T-cell (primary cell): Measurements from ENCODE around the gene WASHC4. TPM values are rescaled to one million over a fixed set of nuclear protein-coding genes. Genes with fewer than 3 reads are reported as not detected.
"Not testable (repeated sequence)": the region's sequence is repeated elsewhere in the genome, so short reads cannot be mapped to it uniquely, and the experiment has no call there.

Experiments
- ATAC-seq, 4 experiments: fragments of 200-7000 bp in 3 of 4; fragments of 150-1000 bp in 1 of 4; cut with Tn5 transposase; replicated peaks in 1 of 4; 1 replicate in 3 of 4; 2 replicates in 1 of 4; pipeline ENCODE4 v1.10.0; 2021; ENCODE audit warnings: moderate library complexity in 3 of 4, mild to moderate bottlenecking in 2 of 4, moderate number of reproducible peaks in 1 of 4
- CTCF ChIA-PET, 2 donors: fragments of 300-600 bp; sonication (Branson Sonifier 250); formaldehyde crosslinking; loops; one replicate each; lab custom pipeline; 2022; ENCODE audit warnings: antibody characterized with exemption in 2 of 2; lab: Charles Lee
- POLR2A ChIA-PET, 2 donors: fragments of 300-600 bp; sonication (Branson Sonifier 250); formaldehyde crosslinking; loops; one replicate each; lab custom pipeline; 2022; ENCODE audit warnings: antibody characterized with exemption in 2 of 2; lab: Charles Lee
- DNase-seq, 35 experiments: peaks; one replicate each; pipeline versions ENCODE4 v3.0.0 to v3.0.0-alpha.2; 2013 to 2023
- H3K27ac ChIP-seq: one replicate; pipeline ENCODE4 v1.5.1; 2013; ENCODE audit warnings: low read length
- H3K27me3 ChIP-seq, 2 experiments: replicated peaks in 1 of 2; 1 replicate in 1 of 2; 2 replicates in 1 of 2; pipeline versions ENCODE4 v1.6.1 to v1.7.0; 2013; ENCODE audit warnings: low read length in 1 of 2, mixed read lengths in 1 of 2; ENCODE audit not compliant: control insufficient read depth in 2 of 2, insufficient read depth in 2 of 2; ENCODE audit errors: extremely low read depth in 1 of 2
- H3K36me3 ChIP-seq, 2 donors: 1 replicate in 1 of 2; 2 replicates in 1 of 2; pipeline versions ENCODE4 v1.6.1 to v1.7.0; 2013; ENCODE audit warnings: low read length in 1 of 2; ENCODE audit not compliant: control insufficient read depth in 2 of 2, insufficient read depth in 1 of 2; ENCODE audit errors: extremely low read depth in 1 of 2
- H3K4me1 ChIP-seq, 2 experiments: 1 replicate in 1 of 2; 2 replicates in 1 of 2; pipeline versions ENCODE4 v1.6.1 to v1.7.0; 2013; ENCODE audit warnings: low read length in 2 of 2, mixed read lengths in 1 of 2; ENCODE audit not compliant: insufficient read depth in 2 of 2, control insufficient read depth in 1 of 2; ENCODE audit errors: extremely low read depth in 1 of 2
- H3K4me3 ChIP-seq, 2 donors: 1 replicate in 1 of 2; 2 replicates in 1 of 2; pipeline versions ENCODE4 v1.5.1 to v1.7.0; 2013; ENCODE audit warnings: mild to moderate bottlenecking in 2 of 2, low read length in 1 of 2, moderate library complexity in 1 of 2; ENCODE audit not compliant: control insufficient read depth in 1 of 2; ENCODE audit errors: extremely low read depth in 1 of 2
- H3K9me3 ChIP-seq: 2 replicates; pipeline ENCODE4 v1.7.0; 2013
- H3K27ac Mint-ChIP-seq, 2 donors: one replicate each; pipeline ENCODE4 v1.8.0; 2020 to 2021; ENCODE audit warnings: mild to moderate bottlenecking in 2 of 2, mixed read lengths in 2 of 2
- H3K27me3 Mint-ChIP-seq, 2 donors: one replicate each; pipeline ENCODE4 v1.8.0; 2021 to 2022; ENCODE audit warnings: mixed read lengths in 2 of 2
- H3K36me3 Mint-ChIP-seq: one replicate; pipeline ENCODE4 v1.8.0; 2021; ENCODE audit warnings: mixed read lengths
- H3K4me1 Mint-ChIP-seq, 3 donors: one replicate each; pipeline ENCODE4 v1.8.0; 2020 to 2022; ENCODE audit warnings: mixed read lengths in 3 of 3, mild to moderate bottlenecking in 1 of 3
- H3K4me3 Mint-ChIP-seq, 3 donors: one replicate each; pipeline ENCODE4 v1.8.0; 2020 to 2022; ENCODE audit warnings: mild to moderate bottlenecking in 3 of 3, mixed read lengths in 3 of 3, moderate library complexity in 3 of 3
- H3K9me3 Mint-ChIP-seq, 3 donors: one replicate each; pipeline ENCODE4 v1.8.0; 2020 to 2022; ENCODE audit warnings: mixed read lengths in 3 of 3
- WGBS: methylation state at CpG from one replicate; pipeline ENCODE4 v1.1.5; 2013; ENCODE audit warnings: missing lambda C conversion rate; ENCODE audit not compliant: insufficient coverage; 5-methylcytosine and 5-hydroxymethylcytosine counted together
- total RNA-seq, 35 experiments: library from RNA in 6 of 35; stranded (reverse) in 6 of 35; fragments of 120-200 nt in 1 of 35; gene quantifications; one replicate each; pipeline versions ENCODE4 v1.2.1 to v1.2.4 and lab custom pipeline; 2013 to 2026

Gene WASHC4
- total RNA-seq, 5 donors from 2014 or later (not counting 1 experiment from before 2014, with no cell fraction given), result 41.4 to 62.2 (median 49.0) TPM

DNA sequence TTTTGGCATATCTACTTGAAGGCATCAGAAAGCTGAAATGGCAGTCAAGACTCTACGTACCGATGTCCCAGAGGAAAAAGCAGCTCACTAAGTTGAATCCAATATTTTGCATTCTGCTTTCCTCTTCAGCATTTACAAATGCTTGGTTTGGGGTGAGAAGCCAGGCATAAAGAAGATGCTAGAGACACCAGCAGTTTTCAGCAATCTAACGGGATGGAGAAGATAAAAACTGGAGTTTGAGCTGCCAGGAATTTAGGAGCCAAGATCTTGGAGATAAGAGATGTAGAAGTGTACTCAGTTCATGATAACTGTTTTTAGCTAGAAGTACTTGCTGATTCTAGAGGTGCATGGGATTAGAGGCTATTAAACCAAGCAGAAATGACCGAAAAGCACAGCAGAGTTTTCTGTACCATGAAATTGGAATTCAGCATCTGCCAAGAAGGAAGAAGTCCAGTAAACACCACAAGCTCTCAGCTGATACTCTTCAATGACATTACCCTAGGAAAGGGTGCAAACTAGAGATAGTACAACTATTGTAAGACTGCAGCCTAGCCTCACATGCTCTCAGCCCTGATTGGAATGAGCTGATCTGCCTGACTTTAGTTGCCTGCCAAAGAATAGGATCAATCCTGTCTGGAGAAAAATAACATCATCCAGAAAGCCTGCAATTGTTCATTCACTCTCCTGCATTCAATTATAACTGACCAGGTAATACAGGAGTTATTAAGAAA is 15.9 kb upstream of the WASHC4 start:
- WGBS, result 85% methylated on average over 1 of the region's 4 CpGs
- peaks cover 1% of the 10 kb centered on the region for H3K36me3 Mint-ChIP-seq
- peaks cover 6 to 21% (median 17%) of the 10 kb centered on the region in 3 donors for H3K9me3 Mint-ChIP-seq
- no peak for ATAC-seq
- Histone ChIP-seq H3K27me3 (peaks cover 0 to 1% of the 10 kb centered on the region in 2 experiments), H3K4me1 (no peaks in the 10 kb centered on the region), H3K4me3 (no peak overlapping the region), H3K27ac (no peak overlapping the region), H3K9me3 (no peaks in the 10 kb centered on the region), H3K36me3 (no peaks in the 10 kb centered on the region)
- no peak overlapping the region for H3K27ac Mint-ChIP-seq
- ChIA-PET CTCF (interaction anchor here (0.6 to 0.7 kb wide), 3 partner anchors 8 to 1959 kb away, joined by 3 to 4 read pairs (median 3); no protein-coding TSS in a partner anchor), POLR2A (no interaction called here)
- H3K4me3 Mint-ChIP-seq, result no peak overlapping the region
- no peaks in the 10 kb centered on the region for H3K4me1 Mint-ChIP-seq
- H3K27me3 Mint-ChIP-seq, result peaks cover 11 to 14% of the 10 kb centered on the region in 2 donors
- no peak for DNase-seq

- Mint-ChIP-seq H3K36me3 (no peaks in the 10 kb centered on the region), H3K9me3 (peaks cover 6 to 20% (median 16%) of the 10 kb centered on the region in 3 donors), H3K4me1 (no peaks in the 10 kb centered on the region), H3K27me3 (peaks cover 10 to 14% of the 10 kb centered on the region in 2 donors), H3K4me3 (no peak overlapping the region), H3K27ac (no peak overlapping the region)
- H3K36me3 ChIP-seq, result no peaks in the 10 kb centered on the region
- 74% methylated on average over 9 of the region's 13 CpGs for WGBS
- H3K9me3 ChIP-seq, result no peaks in the 10 kb centered on the region
- ATAC-seq (no peak), DNase-seq (no peak)
- no peak overlapping the region for H3K4me3 ChIP-seq
- ChIA-PET POLR2A (no interaction called here), CTCF (no interaction called here)
- no peak overlapping the region for H3K27ac ChIP-seq
- no peaks in the 10 kb centered on the region for H3K4me1 ChIP-seq
- H3K27me3 ChIP-seq, result peaks cover 0 to 4% of the 10 kb centered on the region in 2 experiments
Measured at GRCh38 chr12:105092336-105092735, 15.2 kb upstream of the WASHC4 start.

- H3K27me3 Mint-ChIP-seq, result peaks cover 21 to 31% of the 10 kb centered on the region in 2 donors
- H3K27ac Mint-ChIP-seq, H3K27me3 ChIP-seq, H3K4me1 Mint-ChIP-seq, CTCF ChIA-PET, H3K4me3 Mint-ChIP-seq, ATAC-seq, H3K9me3 ChIP-seq, H3K4me3 ChIP-seq, H3K36me3 Mint-ChIP-seq, H3K4me1 ChIP-seq, H3K36me3 ChIP-seq, H3K27ac ChIP-seq, DNase-seq: not testable (repeated sequence)
- peaks cover 6 to 20% (median 16%) of the 10 kb centered on the region in 3 donors for H3K9me3 Mint-ChIP-seq
- WGBS, result 88% methylated on average over 2 of the region's 5 CpGs
- POLR2A ChIA-PET, result interaction anchor here in 1 of 2 donors (0.7 kb wide), 1 partner anchor 114 kb away, joined by 3 read pairs; no protein-coding TSS in a partner anchor
Measured at GRCh38 chr12:105095338-105095737, 12.2 kb upstream of the WASHC4 start.

- no peak overlapping the region for H3K27ac ChIP-seq
- H3K27me3 ChIP-seq, result peaks cover 0 to 8% of the 10 kb centered on the region in 2 experiments
- no peaks in the 10 kb centered on the region for H3K36me3 Mint-ChIP-seq
- no peak overlapping the region for H3K4me3 ChIP-seq
- WGBS, result 75% methylated on average over 1 of the region's 1 CpG
- DNase-seq, result no peak
- H3K4me1 ChIP-seq, result no peaks in the 10 kb centered on the region
- no peak overlapping the region for H3K27ac Mint-ChIP-seq
- no peak overlapping the region for H3K4me3 Mint-ChIP-seq
- H3K36me3 ChIP-seq, result no peaks in the 10 kb centered on the region
- H3K9me3 ChIP-seq, result no peaks in the 10 kb centered on the region
- ATAC-seq, result no peak
- H3K27me3 Mint-ChIP-seq, result peaks cover 27 to 31% of the 10 kb centered on the region in 2 donors
- ChIA-PET CTCF (interaction anchor here in 1 of 2 donors (0.6 kb wide), 1 partner anchor 8 kb away, joined by 3 read pairs; no protein-coding TSS in a partner anchor), POLR2A (no interaction called here)
- H3K9me3 Mint-ChIP-seq, result peaks cover 6 to 16% (median 15%) of the 10 kb centered on the region in 3 donors
- H3K4me1 Mint-ChIP-seq, result no peaks in the 10 kb centered on the region
Measured at GRCh38 chr12:105099356-105099755, 8.2 kb upstream of the WASHC4 start.

- H3K27me3 Mint-ChIP-seq, result peaks cover 35 to 36% of the 10 kb centered on the region in 2 donors
- H3K4me3 Mint-ChIP-seq, result no peak overlapping the region
- WGBS, result 84% methylated on average over 5 of the region's 7 CpGs
- CTCF ChIA-PET, result interaction anchor here in 1 of 2 donors (0.6 kb wide), 1 partner anchor 9 kb away, joined by 3 read pairs; no protein-coding TSS in a partner anchor
- H3K4me1 Mint-ChIP-seq, result no peaks in the 10 kb centered on the region
- POLR2A ChIA-PET, result no interaction called here
- ATAC-seq (no peak), DNase-seq (no peak)
- no peak overlapping the region for H3K4me3 ChIP-seq
- H3K36me3 Mint-ChIP-seq, result no peaks in the 10 kb centered on the region
- H3K27ac ChIP-seq, result no peak overlapping the region
- no peaks in the 10 kb centered on the region for H3K36me3 ChIP-seq
- H3K9me3 Mint-ChIP-seq, result peaks cover 6 to 10% (median 9%) of the 10 kb centered on the region in 3 donors
- H3K27me3 ChIP-seq, result peaks cover 0 to 8% of the 10 kb centered on the region in 2 experiments
- no peaks in the 10 kb centered on the region for H3K9me3 ChIP-seq
- H3K27ac Mint-ChIP-seq, result no peak overlapping the region
- no peaks in the 10 kb centered on the region for H3K4me1 ChIP-seq
Measured at GRCh38 chr12:105100207-105100985, 7.1 kb upstream of the WASHC4 start.

GRCh38 chr12:105100998-105101397 is 6.5 kb upstream of the WASHC4 start:
- H3K9me3 Mint-ChIP-seq, result peaks cover 5 to 6% (median 6%) of the 10 kb centered on the region in 3 donors
- ATAC-seq, result no peak
- no peaks in the 10 kb centered on the region for H3K36me3 ChIP-seq
- ChIA-PET CTCF (no interaction called here), POLR2A (no interaction called here)
- no peaks in the 10 kb centered on the region for H3K4me1 ChIP-seq
- DNase-seq, result no peak
- no peak overlapping the region for H3K4me3 ChIP-seq
- H3K4me1 Mint-ChIP-seq, result no peaks in the 10 kb centered on the region
- H3K9me3 ChIP-seq, result no peaks in the 10 kb centered on the region
- H3K36me3 Mint-ChIP-seq, result no peaks in the 10 kb centered on the region
- no peak overlapping the region for H3K27ac Mint-ChIP-seq
- H3K27me3 Mint-ChIP-seq, result peaks cover 35 to 36% of the 10 kb centered on the region in 2 donors
- H3K4me3 Mint-ChIP-seq, result no peak overlapping the region
- peaks cover 0 to 11% of the 10 kb centered on the region in 2 experiments for H3K27me3 ChIP-seq
- no peak overlapping the region for H3K27ac ChIP-seq
